Small intestine (tissue), 7 donors: ENCODE measurements around the gene KIAA1191. TPM values are rescaled to one million over a fixed set of nuclear protein-coding genes. Genes with fewer than 3 reads are reported as not detected.

ENCODE experiments used
- DNase-seq, 2 donors: peaks; one replicate each; pipeline versions ENCODE4 v3.0.0 to v3.0.0-alpha.2; 2013
- FAIRE-seq: peaks from 2 replicates; lab custom pipeline; 2012; peaks lifted over from hg19 to GRCh38; lab: Jason Lieb, UNC
- H3K27ac ChIP-seq, 3 donors: one replicate each; pipeline ENCODE4 v1.5.1; 2013; ENCODE audit warnings: low read length in 2 of 3, mild to moderate bottlenecking in 2 of 3, control low read depth in 1 of 3, inconsistent platforms in 1 of 3, low read depth in 1 of 3, moderate library complexity in 1 of 3
- H3K27me3 ChIP-seq, 3 donors: one replicate each; pipeline ENCODE4 v1.6.1; 2013; ENCODE audit warnings: low read length in 3 of 3, inconsistent platforms in 1 of 3; ENCODE audit not compliant: control insufficient read depth in 3 of 3, insufficient read depth in 3 of 3
- H3K36me3 ChIP-seq, 3 donors: one replicate each; pipeline ENCODE4 v1.6.1; 2013; ENCODE audit warnings: low read length in 3 of 3, inconsistent platforms in 1 of 3, low read depth in 1 of 3, mild to moderate bottlenecking in 1 of 3, moderate library complexity in 1 of 3; ENCODE audit not compliant: control insufficient read depth in 3 of 3, insufficient read depth in 2 of 3
- H3K4me1 ChIP-seq, 3 donors: one replicate each; pipeline ENCODE4 v1.6.1; 2013; ENCODE audit warnings: low read length in 2 of 3, inconsistent platforms in 1 of 3, low read depth in 1 of 3, mild to moderate bottlenecking in 1 of 3, moderate library complexity in 1 of 3; ENCODE audit not compliant: control insufficient read depth in 3 of 3, insufficient read depth in 2 of 3
- H3K4me3 ChIP-seq, 3 donors: one replicate each; pipeline ENCODE4 v1.5.1; 2013; ENCODE audit warnings: low read length in 3 of 3, control low read depth in 1 of 3, inconsistent platforms in 1 of 3, low read depth in 1 of 3, mild to moderate bottlenecking in 1 of 3, moderate library complexity in 1 of 3
- H3K9me3 ChIP-seq, 2 donors: one replicate each; pipeline ENCODE4 v1.6.1; 2013; ENCODE audit warnings: low read depth in 1 of 2, low read length in 1 of 2; ENCODE audit not compliant: control insufficient read depth in 2 of 2, insufficient read depth in 1 of 2
- WGBS, 3 donors: extraction: QIAGEN DNeasy Blood & Tissue Kit; methylation state at CpG; one replicate each; pipeline ENCODE4 v1.1.7; 2013; 5-methylcytosine and 5-hydroxymethylcytosine counted together
- polyA plus RNA-seq, 4 donors: library from polyadenylated mRNA; stranded (reverse) in 3 of 4; unstranded in 1 of 4; fragments of 200-250 nt in 3 of 4; fragments of 120-200 nt in 1 of 4; gene quantifications; one replicate each; pipeline versions ENCODE4 v1.2.1 to v1.2.3, GENCODE V29; 2013
- donor health status: healthy with polysubstance abuse.
- donor health status: control.
- donor health status: control.
- donor health status: Bipolar disorder and iron deficiency.
- donor health status: healthy.

KIAA1191 gene
- polyA plus RNA-seq, 4 donors = 43.7 to 132 (median 84.9) TPM

DNA sequence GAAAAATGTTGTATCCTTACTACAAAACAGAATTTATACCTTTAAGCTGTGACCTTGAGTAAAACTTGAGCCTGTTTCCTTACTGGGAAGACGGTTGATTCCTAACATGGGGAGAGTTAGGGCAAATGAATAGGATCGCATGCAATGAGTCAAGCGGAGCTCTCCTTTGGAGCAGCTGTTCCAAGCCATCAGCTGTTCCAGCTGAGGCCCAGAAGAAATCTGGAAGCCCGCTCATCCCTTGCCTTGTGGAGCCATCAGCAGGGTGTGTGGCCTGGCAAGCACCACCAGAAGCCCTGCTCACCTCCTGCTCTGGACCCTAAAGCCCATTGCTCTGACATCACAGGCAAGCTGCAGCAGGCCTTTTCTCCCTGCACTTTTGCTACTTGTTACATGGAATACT is 8.0 kb downstream of the KIAA1191 start:
- H3K4me1 ChIP-seq = no peaks in the 10 kb centered on the region
- DNase-seq = no peak
- 93 to 99% (median 97%) methylated on average over 4 of the region's 4 CpGs for WGBS, 3 donors
- no peak overlapping the region for H3K4me3 ChIP-seq
- no peak for FAIRE-seq
- no peaks in the 10 kb centered on the region for H3K27me3 ChIP-seq
- no peak overlapping the region for H3K27ac ChIP-seq
- peaks cover 12 to 70% (median 23%) of the 10 kb centered on the region in 3 donors for H3K36me3 ChIP-seq
- no peaks in the 10 kb centered on the region for H3K9me3 ChIP-seq

DNA sequence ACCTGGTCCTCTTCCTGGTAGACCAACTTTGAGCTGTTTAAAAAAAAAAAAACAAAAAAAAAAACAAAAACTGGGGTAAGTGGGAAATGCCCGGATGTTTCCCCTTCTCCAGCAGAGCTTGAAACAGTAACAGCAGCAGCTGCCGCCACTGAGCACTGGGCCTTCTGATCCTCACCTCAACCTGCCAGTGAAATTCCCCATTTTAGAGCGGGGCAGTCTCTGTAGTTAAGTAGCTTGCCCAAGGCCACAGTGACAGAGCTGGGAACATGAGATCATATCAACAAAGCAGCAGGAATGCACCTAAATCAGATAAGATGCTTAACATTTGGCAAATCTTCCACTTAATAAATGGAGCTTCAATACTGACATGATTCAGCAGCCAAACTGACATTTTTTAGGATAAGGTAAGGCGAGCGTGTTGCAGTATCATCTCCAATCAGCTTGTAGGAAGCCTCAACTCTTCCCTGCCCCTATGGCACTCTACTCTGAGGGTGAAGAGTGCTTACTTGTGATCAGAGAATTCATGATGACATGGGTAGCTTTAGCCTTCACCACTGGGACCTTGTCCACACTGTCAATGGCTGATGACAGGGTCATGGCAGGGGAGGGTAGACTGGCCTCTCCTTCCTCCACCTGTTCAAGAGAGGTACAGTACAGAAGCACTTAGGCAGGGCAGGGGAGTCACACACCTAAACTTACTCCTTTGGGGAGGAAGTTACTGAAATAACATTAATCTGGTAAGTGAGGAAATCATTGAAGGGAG is 9.3 kb downstream of the KIAA1191 start:
- H3K27ac ChIP-seq = no peak overlapping the region
- H3K4me3 ChIP-seq = no peak overlapping the region
- no peaks in the 10 kb centered on the region for H3K9me3 ChIP-seq
- FAIRE-seq (no peak), DNase-seq (no peak)
- no peaks in the 10 kb centered on the region for H3K4me1 ChIP-seq
- 93 to 95% (median 94%) methylated on average over 5 of the region's 5 CpGs for WGBS, 3 donors
- no peaks in the 10 kb centered on the region for H3K27me3 ChIP-seq
- H3K36me3 ChIP-seq = peaks cover 19 to 72% (median 27%) of the 10 kb centered on the region in 3 donors

DNA sequence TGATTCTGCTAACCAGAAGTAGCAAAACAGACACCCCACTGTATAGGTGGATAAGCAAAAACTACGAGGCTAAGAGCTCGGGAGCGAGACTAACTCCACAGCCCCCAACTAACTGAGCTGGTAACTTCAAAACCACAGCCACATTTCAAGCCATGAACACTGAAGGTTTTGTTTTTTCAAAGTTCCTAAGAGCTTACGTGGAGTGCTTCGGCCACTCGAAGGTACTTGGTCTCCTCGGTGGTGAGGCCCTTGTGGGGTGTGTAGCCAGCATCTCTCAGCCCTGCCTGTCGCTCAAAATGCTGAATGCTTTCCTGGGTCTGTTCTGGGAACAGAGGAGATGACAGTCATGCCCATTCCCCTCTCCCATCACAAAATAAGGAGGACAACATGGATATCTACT is 11.1 kb downstream of the KIAA1191 start:
- 96 to 97% (median 96%) methylated on average over 8 of the region's 8 CpGs for WGBS, 3 donors

GRCh38 chr5:176342766-176343458 is 18.7 kb downstream of the KIAA1191 start:
- H3K36me3 ChIP-seq = peaks cover 12 to 28% (median 18%) of the 10 kb centered on the region in 3 donors
- DNase-seq = no peak
- FAIRE-seq = no peak
- no peaks in the 10 kb centered on the region for H3K9me3 ChIP-seq
- no peaks in the 10 kb centered on the region for H3K27me3 ChIP-seq
- H3K4me3 ChIP-seq = no peak overlapping the region
- H3K27ac ChIP-seq = peak overlapping the region in 1 of 3 donors; percentile 77
- WGBS, 3 donors = 74 to 88% (median 79%) methylated on average over 2 of the region's 2 CpGs
- peaks cover 0 to 24% (median 2%) of the 10 kb centered on the region in 3 donors for H3K4me1 ChIP-seq

More for the DNA sequence above, 11.1 kb downstream of the KIAA1191 start:
- Histone ChIP-seq H3K4me1 (no peaks in the 10 kb centered on the region), H3K9me3 (no peaks in the 10 kb centered on the region), H3K36me3 (peaks cover 25 to 72% (median 29%) of the 10 kb centered on the region in 3 donors), H3K27ac (no peak overlapping the region), H3K27me3 (no peaks in the 10 kb centered on the region), H3K4me3 (no peak overlapping the region)
- DNase-seq (no peak), FAIRE-seq (no peak)

DNA sequence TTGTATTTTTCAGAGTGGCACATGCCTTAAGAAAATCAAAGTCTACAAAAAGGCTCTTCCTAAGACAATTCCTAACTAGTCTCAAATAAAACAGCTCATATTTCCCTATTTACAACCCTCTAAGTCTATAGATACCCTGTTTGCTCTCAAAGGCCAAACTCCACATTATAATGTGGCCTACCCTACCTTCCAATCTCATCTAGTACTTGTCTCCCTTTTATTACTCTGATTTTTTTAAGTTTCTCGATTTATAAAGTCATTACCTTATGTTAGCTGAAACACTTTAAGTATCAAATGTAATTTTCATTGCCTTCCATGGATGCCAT is 19.4 kb downstream of the KIAA1191 start:
- Histone ChIP-seq H3K4me3 (no peak overlapping the region), H3K36me3 (peaks cover 7 to 23% (median 12%) of the 10 kb centered on the region in 3 donors), H3K27me3 (no peaks in the 10 kb centered on the region), H3K9me3 (no peaks in the 10 kb centered on the region), H3K27ac (peak overlapping the region in 1 of 3 donors; percentile 77), H3K4me1 (peaks cover 0 to 24% (median 2%) of the 10 kb centered on the region in 3 donors)
- FAIRE-seq (no peak), DNase-seq (peak in 1 of 2 donors; percentile 62)
- 34 to 64% (median 37%) methylated on average over 1 of the region's 1 CpG for WGBS, 3 donors

DNA sequence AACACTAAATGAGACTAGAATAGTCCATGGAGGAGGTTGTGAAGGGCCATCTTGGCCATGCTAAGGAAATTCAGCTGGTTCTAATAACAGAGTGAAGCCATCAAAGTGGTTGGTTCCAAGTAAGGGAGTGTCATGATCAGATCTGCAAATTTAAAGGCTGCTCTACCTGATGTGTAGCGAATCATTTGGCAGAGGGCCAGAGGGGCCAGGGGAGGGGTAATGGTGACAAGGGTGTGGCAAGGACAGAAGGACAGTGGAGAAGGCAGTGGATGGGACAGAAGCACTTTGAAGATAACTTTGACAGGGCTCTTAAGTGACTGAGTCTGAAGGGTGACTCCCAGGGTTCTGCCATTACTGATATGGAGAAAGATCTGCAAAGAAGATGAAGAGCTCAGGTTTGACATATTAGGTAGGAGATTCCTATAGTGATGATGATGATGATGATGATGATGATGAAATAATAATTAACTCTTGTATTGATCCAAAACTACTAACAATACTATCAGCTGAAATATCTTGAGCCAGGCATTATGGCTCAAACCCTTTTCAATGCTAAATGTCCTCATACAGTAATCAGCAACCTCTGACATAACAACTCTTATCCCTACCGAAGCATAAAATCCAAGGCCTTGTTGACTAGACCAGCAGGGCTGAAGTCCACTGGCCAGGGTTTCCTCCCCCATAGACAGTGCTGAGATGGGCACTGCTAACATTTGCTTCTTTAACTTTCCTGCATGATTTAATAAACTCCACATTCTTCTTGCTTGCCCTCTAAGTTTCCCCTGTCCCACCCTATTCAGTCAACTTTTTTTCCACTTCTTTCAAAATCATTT is 20.0 kb downstream of the KIAA1191 start:
- Histone ChIP-seq H3K27ac (peak overlapping the region in 1 of 3 donors; percentile 77), H3K9me3 (no peaks in the 10 kb centered on the region), H3K4me3 (no peak overlapping the region), H3K36me3 (peaks cover 11 to 23% (median 13%) of the 10 kb centered on the region in 3 donors), H3K27me3 (no peaks in the 10 kb centered on the region), H3K4me1 (peaks cover 0 to 24% (median 2%) of the 10 kb centered on the region in 3 donors)
- FAIRE-seq = no peak
- peak; percentile 29 to 66 for DNase-seq
- 50 to 76% (median 51%) methylated on average over 2 of the region's 2 CpGs for WGBS, 3 donors

- FAIRE-seq (no peak), DNase-seq (peak in 1 of 2 donors; percentile 32)
- Histone ChIP-seq H3K27me3 (no peaks in the 10 kb centered on the region), H3K4me3 (no peak overlapping the region), H3K36me3 (peaks cover 4 to 12% (median 4%) of the 10 kb centered on the region in 3 donors), H3K9me3 (peaks cover 0 to 4% of the 10 kb centered on the region in 2 donors), H3K4me1 (peaks cover 0 to 24% (median 2%) of the 10 kb centered on the region in 3 donors), H3K27ac (no peak overlapping the region)
- WGBS, 3 donors = 46 to 79% (median 64%) methylated on average over 5 of the region's 5 CpGs
Measured at GRCh38 chr5:176339304-176339703, 22.3 kb downstream of the KIAA1191 start.

DNA sequence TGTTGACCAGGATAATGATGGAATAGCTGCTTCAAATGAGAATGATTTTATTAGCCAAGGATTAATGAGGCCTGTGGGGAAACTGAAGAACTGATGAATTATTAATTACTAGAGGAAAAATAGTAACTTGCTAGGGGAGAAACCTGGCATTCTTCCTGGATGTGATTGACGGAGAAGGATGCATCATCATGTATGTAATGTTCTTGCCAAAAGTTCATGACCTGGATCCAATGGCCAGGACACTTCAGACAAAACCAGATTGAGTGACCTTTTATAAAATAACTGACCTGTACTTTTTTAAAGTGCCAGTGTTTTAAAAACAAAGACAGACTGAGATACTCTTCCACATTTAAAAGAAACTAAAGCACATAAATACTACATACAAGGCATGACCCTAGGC is 23.7 kb downstream of the KIAA1191 start:
- no peaks in the 10 kb centered on the region for H3K27me3 ChIP-seq
- DNase-seq (no peak), FAIRE-seq (no peak)
- peaks cover 0 to 24% (median 2%) of the 10 kb centered on the region in 3 donors for H3K4me1 ChIP-seq
- H3K27ac ChIP-seq = no peak overlapping the region
- peaks cover 3 to 15% (median 4%) of the 10 kb centered on the region in 3 donors for H3K36me3 ChIP-seq
- WGBS, 3 donors = 48 to 67% (median 56%) methylated on average over 1 of the region's 1 CpG
- H3K9me3 ChIP-seq = peaks cover 0 to 6% of the 10 kb centered on the region in 2 donors
- H3K4me3 ChIP-seq = no peak overlapping the region
